Sigmoid colon (tissue), 7 donors: ENCODE measurements around the gene COX7C. TPM values are rescaled to one million over a fixed set of nuclear protein-coding genes. Genes with fewer than 3 reads are reported as not detected.

Source experiments
- DNase-seq: peaks from one replicate; pipeline ENCODE4 v3.0.0-alpha.2; 2019
- H3K27ac ChIP-seq, 4 donors: fragments of 200-600 bp; sonication (generic); one replicate each; pipeline ENCODE4 v1.5.1; 2016 to 2019; ENCODE audit warnings: mild to moderate bottlenecking in 1 of 4
- H3K27me3 ChIP-seq, 3 donors: fragments of 200-600 bp; sonication (generic); one replicate each; pipeline ENCODE4 v1.5.1; 2019; ENCODE audit warnings: mild to moderate bottlenecking in 1 of 3
- H3K36me3 ChIP-seq, 4 donors: fragments of 200-600 bp; sonication (generic); one replicate each; pipeline ENCODE4 v1.5.1; 2016 to 2019
- H3K4me1 ChIP-seq, 4 donors: fragments of 200-600 bp; sonication (generic); one replicate each; pipeline ENCODE4 v1.5.1; 2017 to 2019
- H3K4me3 ChIP-seq, 4 donors: fragments of 200-600 bp; sonication (generic); one replicate each; pipeline ENCODE4 v1.5.1; 2017 to 2019; ENCODE audit warnings: mild to moderate bottlenecking in 2 of 4, moderate library complexity in 1 of 4
- H3K9me3 ChIP-seq, 4 donors: fragments of 200-600 bp in 3 of 4; sonication (generic) in 3 of 4; one replicate each; pipeline versions ENCODE4 v1.5.1 to v1.6.1; 2013 to 2019
- EP300 ChIP-seq, 4 donors: sonication (generic); formaldehyde crosslinking; IDR thresholded peaks; one replicate each; pipeline ENCODE4 v1.6.1; 2017; ENCODE audit warnings: antibody characterized with exemption in 4 of 4
- POLR2A ChIP-seq, 2 donors: fragments of 450-650 bp; IDR thresholded peaks; one replicate each; pipeline ENCODE4 v1.6.1; 2016; ENCODE audit warnings: antibody characterized with exemption in 2 of 2, mild to moderate bottlenecking in 2 of 2, moderate library complexity in 2 of 2
- POLR2AphosphoS5 ChIP-seq, 4 donors: sonication (generic); formaldehyde crosslinking; IDR thresholded peaks; one replicate each; pipeline ENCODE4 v1.6.1; 2017; ENCODE audit warnings: antibody characterized with exemption in 4 of 4
- WGBS, 2 donors: extraction: QIAGEN DNeasy Blood & Tissue Kit; methylation state at CpG; one replicate each; pipeline ENCODE4 v1.1.7; 2013; 5-methylcytosine and 5-hydroxymethylcytosine counted together
- intact Hi-C: fragments of 100-400 bp; cut with DNase I; formaldehyde crosslinking; loops from one replicate; pipeline ENCODE4 v1.15.1; 2023
- polyA plus RNA-seq, 3 donors: library from polyadenylated mRNA; stranded (reverse); fragments of 200-250 nt; gene quantifications; one replicate each; pipeline ENCODE4 v1.2.3, GENCODE V29; 2013
- small RNA-seq, 3 donors: library from RNA; depleted of rRNA; stranded (forward); fragments of <200 nt; gene quantifications; one replicate each; pipeline ENCODE3, GENCODE V24; 2016
- total RNA-seq, 4 donors: library from RNA; depleted of rRNA; stranded (reverse); fragments of >200 nt; gene quantifications; one replicate each; pipeline ENCODE4 v1.1.0, GENCODE V29; 2016
- TF ChIP-seq, protein P1 (sequence below), 4 experiments: fragments of 450-650 bp in 3 of 4; fragments of 200-600 bp in 1 of 4; IDR thresholded peaks; one replicate each; pipeline ENCODE4 v1.5.1; 2016 to 2019; ENCODE audit warnings: antibody characterized with exemption in 4 of 4, mild to moderate bottlenecking in 3 of 4, moderate library complexity in 2 of 4
- donor health status: healthy with polysubstance abuse.
- donor health status: Bipolar disorder and iron deficiency.
- donor health status: healthy.

Gene COX7C
- total and polyA plus RNA-seq, 7 donors: 570 to 1,838 (median 1,155) TPM

DNA sequence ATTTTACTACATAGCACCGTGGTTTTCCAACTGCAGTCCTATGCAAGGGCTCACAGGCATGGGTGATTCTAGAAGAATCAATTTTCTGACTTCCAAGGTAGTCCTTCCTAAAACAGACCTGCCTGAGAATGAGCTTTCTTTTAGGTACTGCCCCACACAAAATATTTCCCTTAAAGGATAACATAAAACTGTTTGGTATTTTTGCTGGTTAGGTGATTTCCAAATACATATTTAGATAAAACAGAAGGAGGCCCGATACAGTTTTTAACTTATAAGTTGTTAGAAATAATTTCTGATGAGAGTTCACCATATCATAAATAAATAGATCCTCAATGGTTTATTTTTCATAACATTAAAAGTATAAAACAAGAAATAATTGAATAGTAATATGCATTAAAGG, 46.4 kb downstream of the COX7C start:
- WGBS, 2 donors: 89 to 90% methylated on average over 2 of the region's 2 CpGs
- no peak overlapping the region for H3K4me3 ChIP-seq
- H3K27me3 ChIP-seq: no peaks in the 10 kb centered on the region
- intact Hi-C loops: no loop called here
- TF ChIP-seq POLR2AphosphoS5 (IDR thresholded peaks at IDR 0.05) (no peak), POLR2A (IDR thresholded peaks at IDR 0.05) (no peak), EP300 (IDR thresholded peaks at IDR 0.05) (no peak)
- TF ChIP-seq, protein P1, sequence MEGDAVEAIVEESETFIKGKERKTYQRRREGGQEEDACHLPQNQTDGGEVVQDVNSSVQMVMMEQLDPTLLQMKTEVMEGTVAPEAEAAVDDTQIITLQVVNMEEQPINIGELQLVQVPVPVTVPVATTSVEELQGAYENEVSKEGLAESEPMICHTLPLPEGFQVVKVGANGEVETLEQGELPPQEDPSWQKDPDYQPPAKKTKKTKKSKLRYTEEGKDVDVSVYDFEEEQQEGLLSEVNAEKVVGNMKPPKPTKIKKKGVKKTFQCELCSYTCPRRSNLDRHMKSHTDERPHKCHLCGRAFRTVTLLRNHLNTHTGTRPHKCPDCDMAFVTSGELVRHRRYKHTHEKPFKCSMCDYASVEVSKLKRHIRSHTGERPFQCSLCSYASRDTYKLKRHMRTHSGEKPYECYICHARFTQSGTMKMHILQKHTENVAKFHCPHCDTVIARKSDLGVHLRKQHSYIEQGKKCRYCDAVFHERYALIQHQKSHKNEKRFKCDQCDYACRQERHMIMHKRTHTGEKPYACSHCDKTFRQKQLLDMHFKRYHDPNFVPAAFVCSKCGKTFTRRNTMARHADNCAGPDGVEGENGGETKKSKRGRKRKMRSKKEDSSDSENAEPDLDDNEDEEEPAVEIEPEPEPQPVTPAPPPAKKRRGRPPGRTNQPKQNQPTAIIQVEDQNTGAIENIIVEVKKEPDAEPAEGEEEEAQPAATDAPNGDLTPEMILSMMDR (IDR thresholded peaks at IDR 0.05): no peak
- no peaks in the 10 kb centered on the region for H3K9me3 ChIP-seq
- DNase-seq: no peak
- no peak overlapping the region for H3K27ac ChIP-seq
- H3K36me3 ChIP-seq: no peaks in the 10 kb centered on the region
- H3K4me1 ChIP-seq: no peaks in the 10 kb centered on the region

- TF ChIP-seq, protein P1 (IDR thresholded peaks at IDR 0.05): no peak
- TF ChIP-seq EP300 (IDR thresholded peaks at IDR 0.05) (no peak), POLR2AphosphoS5 (IDR thresholded peaks at IDR 0.05) (no peak), POLR2A (IDR thresholded peaks at IDR 0.05) (no peak)
- H3K27ac ChIP-seq: no peak overlapping the region
- H3K27me3 ChIP-seq: no peaks in the 10 kb centered on the region
- no peak overlapping the region for H3K4me3 ChIP-seq
- intact Hi-C loops: no loop called here
- 57 to 68% methylated on average over 13 of the region's 13 CpGs for WGBS, 2 donors
- no peaks in the 10 kb centered on the region for H3K36me3 ChIP-seq
- no peaks in the 10 kb centered on the region for H3K4me1 ChIP-seq
- H3K9me3 ChIP-seq: no peaks in the 10 kb centered on the region
- no peak for DNase-seq
Measured at GRCh38 chr5:86665984-86666760, 48.4 kb downstream of the COX7C start.

DNA sequence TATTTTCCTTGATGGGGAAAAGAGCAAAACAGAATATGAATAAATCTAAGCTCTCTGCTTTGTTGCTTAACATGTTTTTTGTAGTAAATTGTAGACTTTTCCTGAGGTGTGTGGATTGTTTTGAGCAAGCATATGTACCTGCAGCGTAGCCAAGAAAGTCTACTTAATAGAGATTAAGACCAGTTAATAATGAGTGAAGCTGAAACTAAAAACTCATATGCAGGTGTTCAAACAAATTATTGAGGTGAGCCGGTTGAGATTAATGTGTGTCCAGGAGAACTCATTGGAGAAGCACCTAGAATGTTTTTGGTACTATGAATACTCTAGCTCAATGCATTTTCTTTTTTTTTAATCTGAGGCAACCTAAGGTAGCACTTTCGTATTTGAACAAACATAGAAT, 49.2 kb downstream of the COX7C start:
- no peak for DNase-seq
- Histone ChIP-seq H3K27me3 (no peaks in the 10 kb centered on the region), H3K27ac (no peak overlapping the region), H3K4me3 (no peak overlapping the region), H3K36me3 (no peaks in the 10 kb centered on the region), H3K9me3 (no peaks in the 10 kb centered on the region), H3K4me1 (no peaks in the 10 kb centered on the region)
- 76 to 85% methylated on average over 3 of the region's 3 CpGs for WGBS, 2 donors
- TF ChIP-seq EP300 (IDR thresholded peaks at IDR 0.05) (no peak), POLR2A (IDR thresholded peaks at IDR 0.05) (no peak), POLR2AphosphoS5 (IDR thresholded peaks at IDR 0.05) (no peak)
- TF ChIP-seq, protein P1 (IDR thresholded peaks at IDR 0.05): no peak
- intact Hi-C loops: no loop called here

Small RNA genes within 50 kb of the gene (small RNA-seq; reads per million reads assigned to genes)
- gene RNU6-804P: 0 reads per million in 3 donors
